Smooth muscle cell (in vitro differentiated cells): ENCODE measurements around the gene SELENOF. TPM values are rescaled to one million over a fixed set of nuclear protein-coding genes. Genes with fewer than 3 reads are reported as not detected.

Source experiments
- DNase-seq: peaks from one replicate; lab custom pipeline; 2025; ENCODE audit not compliant: unreplicated experiment; lab: John Stamatoyannopoulos, UW
- H2AFZ ChIP-seq: fragments of 200-600 bp; sonication (generic); 2 replicates; pipeline ENCODE4 v1.6.0; 2016; ENCODE audit warnings: antibody characterized with exemption, low read depth, mild to moderate bottlenecking
- H3F3A ChIP-seq: fragments of 200-600 bp; sonication (generic); 2 replicates; pipeline ENCODE4 v1.6.0; 2017; ENCODE audit warnings: antibody characterized with exemption, low read depth
- H3K27ac ChIP-seq: fragments of 200-600 bp; sonication (generic); 2 replicates; pipeline ENCODE4 v1.5.1; 2016; ENCODE audit warnings: low read depth, mild to moderate bottlenecking
- H3K27me3 ChIP-seq: fragments of 200-600 bp; sonication (generic); 2 replicates; pipeline ENCODE4 v1.6.1; 2016; ENCODE audit warnings: low read depth, mild to moderate bottlenecking
- H3K36me3 ChIP-seq: fragments of 200-600 bp; sonication (generic); 2 replicates; pipeline ENCODE4 v1.5.1; 2016; ENCODE audit warnings: low read depth
- H3K4me1 ChIP-seq: fragments of 200-600 bp; sonication (generic); 2 replicates; pipeline ENCODE4 v1.5.1; 2016; ENCODE audit warnings: low read depth
- H3K4me2 ChIP-seq: fragments of 200-600 bp; sonication (generic); 2 replicates; pipeline ENCODE4 v1.6.0; 2016; ENCODE audit warnings: mild to moderate bottlenecking
- H3K4me3 ChIP-seq: fragments of 200-600 bp; sonication (generic); 2 replicates; pipeline ENCODE4 v1.5.1; 2016; ENCODE audit warnings: mild to moderate bottlenecking
- H3K79me2 ChIP-seq: fragments of 200-600 bp; sonication (generic); 2 replicates; pipeline ENCODE4 v1.6.0; 2016; ENCODE audit warnings: low read depth, mild to moderate bottlenecking
- H3K9ac ChIP-seq: fragments of 200-600 bp; sonication (generic); 2 replicates; pipeline ENCODE4 v1.6.0; 2016; ENCODE audit warnings: low read depth
- H3K9me3 ChIP-seq: fragments of 200-600 bp; sonication (generic); replicated peaks from 2 replicates; pipeline ENCODE4 v1.5.1; 2016; ENCODE audit warnings: low read depth
- H4K20me1 ChIP-seq: fragments of 200-600 bp; sonication (generic); 2 replicates; pipeline ENCODE4 v1.6.0; 2016; ENCODE audit warnings: low read depth
- WGBS: methylation state at CpG from one replicate; pipeline ENCODE4 v1.1.7; 2016; ENCODE audit warnings: low lambda C conversion rate; 5-methylcytosine and 5-hydroxymethylcytosine counted together
- polyA plus RNA-seq: library from polyadenylated mRNA; unstranded; fragments of >200 nt; fragmentation: Nextera tagmentation; extraction: Ambion mirVana; gene quantifications from 2 replicates; pipeline ENCODE4 v1.2.1, GENCODE V29; 2016
- total RNA-seq: library from RNA; depleted of rRNA; stranded (reverse); fragments of >200 nt; gene quantifications from 2 replicates; pipeline ENCODE4 v1.2.3, GENCODE V29; 2014
- TF ChIP-seq, protein P1 (sequence below): fragments of 200-600 bp; sonication (generic); IDR thresholded peaks from 2 replicates; pipeline ENCODE4 v1.5.1; 2017; ENCODE audit warnings: borderline replicate concordance, mild to moderate bottlenecking, antibody characterized with exemption; ENCODE audit not compliant: insufficient read depth, poor library complexity, severe bottlenecking

SELENOF gene
- total and polyA plus RNA-seq, 2 experiments from 2014 or later: 185 to 252 TPM

DNA sequence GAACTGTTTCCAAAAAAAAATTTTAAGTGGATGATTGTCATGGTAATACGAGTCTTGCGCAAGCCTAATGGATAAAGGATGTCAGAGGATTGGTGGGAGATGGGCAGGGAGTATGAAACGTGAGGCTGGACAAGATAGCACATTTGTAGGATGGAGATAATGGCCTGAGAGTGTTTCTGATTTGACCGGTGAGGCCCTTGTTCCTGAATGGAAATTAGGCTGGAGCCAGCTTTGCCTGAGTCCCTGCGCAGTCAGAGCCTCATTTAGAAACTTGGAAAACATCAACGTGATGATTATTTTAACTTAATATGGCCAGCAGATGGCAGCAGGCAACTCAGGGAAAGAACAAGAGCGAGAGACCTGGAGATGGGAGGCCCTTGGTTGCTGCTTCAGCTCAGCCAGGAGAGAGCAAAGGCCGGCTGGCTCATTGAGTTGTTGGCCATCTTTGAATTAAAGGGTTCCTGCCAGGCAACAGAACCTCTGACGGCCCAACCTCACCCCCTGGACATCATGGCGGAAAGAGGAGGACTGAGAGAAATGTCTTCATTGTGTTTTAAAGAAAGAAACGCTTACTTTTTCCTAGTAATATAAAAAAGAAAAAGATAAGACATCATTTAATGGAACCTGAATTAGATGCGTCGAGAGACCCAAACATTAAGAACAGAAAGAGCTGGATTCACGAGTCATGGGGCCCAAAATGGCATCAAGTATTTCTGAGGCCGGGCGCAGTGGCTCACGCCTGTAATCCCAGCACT lies 80.3 kb downstream of the SELENOF start:
- H3K4me3 ChIP-seq: no peak overlapping the region
- no peaks in the 10 kb centered on the region for H3K79me2 ChIP-seq
- no peaks in the 10 kb centered on the region for H3K9me3 ChIP-seq
- no peaks in the 10 kb centered on the region for H3K27me3 ChIP-seq
- H2AFZ ChIP-seq: peak overlapping the region; percentile 72
- 56% methylated on average over 17 of the region's 17 CpGs for WGBS
- no peak overlapping the region for H3K4me2 ChIP-seq
- H3K4me1 ChIP-seq: no peaks in the 10 kb centered on the region
- no peaks in the 10 kb centered on the region for H3F3A ChIP-seq
- no peak overlapping the region for H3K9ac ChIP-seq
- TF ChIP-seq, protein P1, sequence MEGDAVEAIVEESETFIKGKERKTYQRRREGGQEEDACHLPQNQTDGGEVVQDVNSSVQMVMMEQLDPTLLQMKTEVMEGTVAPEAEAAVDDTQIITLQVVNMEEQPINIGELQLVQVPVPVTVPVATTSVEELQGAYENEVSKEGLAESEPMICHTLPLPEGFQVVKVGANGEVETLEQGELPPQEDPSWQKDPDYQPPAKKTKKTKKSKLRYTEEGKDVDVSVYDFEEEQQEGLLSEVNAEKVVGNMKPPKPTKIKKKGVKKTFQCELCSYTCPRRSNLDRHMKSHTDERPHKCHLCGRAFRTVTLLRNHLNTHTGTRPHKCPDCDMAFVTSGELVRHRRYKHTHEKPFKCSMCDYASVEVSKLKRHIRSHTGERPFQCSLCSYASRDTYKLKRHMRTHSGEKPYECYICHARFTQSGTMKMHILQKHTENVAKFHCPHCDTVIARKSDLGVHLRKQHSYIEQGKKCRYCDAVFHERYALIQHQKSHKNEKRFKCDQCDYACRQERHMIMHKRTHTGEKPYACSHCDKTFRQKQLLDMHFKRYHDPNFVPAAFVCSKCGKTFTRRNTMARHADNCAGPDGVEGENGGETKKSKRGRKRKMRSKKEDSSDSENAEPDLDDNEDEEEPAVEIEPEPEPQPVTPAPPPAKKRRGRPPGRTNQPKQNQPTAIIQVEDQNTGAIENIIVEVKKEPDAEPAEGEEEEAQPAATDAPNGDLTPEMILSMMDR: peak; percentile 63
- no peak overlapping the region for H3K27ac ChIP-seq
- no peaks in the 10 kb centered on the region for H4K20me1 ChIP-seq
- no peak for DNase-seq
- H3K36me3 ChIP-seq: no peaks in the 10 kb centered on the region

- Histone ChIP-seq H3K9ac (no peak overlapping the region), H3K27ac (no peak overlapping the region), H3K4me3 (no peak overlapping the region), H3F3A (no peaks in the 10 kb centered on the region), H3K79me2 (no peaks in the 10 kb centered on the region), H3K27me3 (no peaks in the 10 kb centered on the region), H4K20me1 (no peaks in the 10 kb centered on the region), H3K4me1 (no peaks in the 10 kb centered on the region), H2AFZ (no peak overlapping the region), H3K4me2 (no peak overlapping the region), H3K36me3 (no peaks in the 10 kb centered on the region), H3K9me3 (no peaks in the 10 kb centered on the region)
- no peak for DNase-seq
- WGBS: 88% methylated on average over 1 of the region's 1 CpG
- TF ChIP-seq, protein P1: no peak
Measured at GRCh38 chr1:86832433-86832832, 81.5 kb downstream of the SELENOF start.

DNA sequence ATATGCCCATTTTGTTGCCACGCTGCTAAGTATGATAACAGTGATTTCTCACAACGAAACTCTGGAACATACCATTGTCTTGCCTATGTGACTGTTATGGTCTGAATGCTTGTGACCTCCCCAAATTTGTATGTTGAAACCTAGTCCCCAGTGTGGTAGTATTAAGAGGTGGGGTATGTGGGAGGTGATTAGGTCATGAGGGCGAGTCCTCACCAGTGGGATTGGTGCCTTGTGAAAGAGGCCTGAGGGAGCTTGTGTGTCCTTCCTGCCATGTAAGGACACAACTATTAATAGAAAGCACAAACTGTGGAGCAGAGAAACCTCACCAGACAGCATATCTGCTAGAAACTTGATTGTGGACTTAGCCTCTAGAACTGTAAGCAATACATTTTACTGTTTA lies 84.6 kb downstream of the SELENOF start:
- H3F3A ChIP-seq: no peaks in the 10 kb centered on the region
- H3K36me3 ChIP-seq: no peaks in the 10 kb centered on the region
- no peak for DNase-seq
- H4K20me1 ChIP-seq: no peaks in the 10 kb centered on the region
- no peaks in the 10 kb centered on the region for H3K4me1 ChIP-seq
- H3K4me2 ChIP-seq: no peak overlapping the region
- H3K27me3 ChIP-seq: no peaks in the 10 kb centered on the region
- H3K4me3 ChIP-seq: no peak overlapping the region
- H2AFZ ChIP-seq: no peak overlapping the region
- H3K79me2 ChIP-seq: no peaks in the 10 kb centered on the region
- no peaks in the 10 kb centered on the region for H3K9me3 ChIP-seq
- H3K9ac ChIP-seq: no peak overlapping the region
- TF ChIP-seq, protein P1: no peak
- WGBS: 78% methylated on average over 3 of the region's 3 CpGs
- no peak overlapping the region for H3K27ac ChIP-seq

DNA sequence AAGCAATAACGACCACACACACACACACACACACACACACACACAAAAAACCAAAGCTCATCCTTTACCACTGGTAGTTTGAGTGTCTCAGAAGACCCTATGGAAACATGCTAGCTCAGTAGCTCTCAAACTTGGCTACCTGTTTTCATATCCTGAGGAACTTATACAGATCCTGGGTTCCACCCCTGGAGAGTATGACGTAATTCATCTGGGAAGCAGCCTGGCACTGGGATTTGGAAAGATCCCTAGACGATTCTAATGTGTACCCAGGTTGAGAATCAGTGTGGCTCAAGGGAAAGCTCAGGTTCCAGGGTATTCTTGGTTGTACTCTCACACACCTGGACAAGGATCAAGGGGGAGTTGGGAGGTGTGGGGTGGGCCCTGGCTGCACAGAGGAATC lies 85.9 kb downstream of the SELENOF start:
- no peak overlapping the region for H2AFZ ChIP-seq
- no peak for DNase-seq
- H3K36me3 ChIP-seq: no peaks in the 10 kb centered on the region
- H3K9ac ChIP-seq: no peak overlapping the region
- no peaks in the 10 kb centered on the region for H4K20me1 ChIP-seq
- H3K4me2 ChIP-seq: no peak overlapping the region
- TF ChIP-seq, protein P1: no peak
- no peak overlapping the region for H3K27ac ChIP-seq
- H3K4me3 ChIP-seq: no peak overlapping the region
- peaks cover 4% of the 10 kb centered on the region for H3K4me1 ChIP-seq
- no peaks in the 10 kb centered on the region for H3K9me3 ChIP-seq
- no peaks in the 10 kb centered on the region for H3F3A ChIP-seq
- 49% methylated on average over 3 of the region's 3 CpGs for WGBS
- no peaks in the 10 kb centered on the region for H3K27me3 ChIP-seq
- H3K79me2 ChIP-seq: no peaks in the 10 kb centered on the region
